ENCODE measurements around the gene CFDP1. TPM values are rescaled to one million over a fixed set of nuclear protein-coding genes. Genes with fewer than 3 reads are reported as not detected.

CFDP1 gene
- total RNA-seq, 4 donors from 2014 or later, result 36.7 to 81.4 (median 48.2) TPM

DNA sequence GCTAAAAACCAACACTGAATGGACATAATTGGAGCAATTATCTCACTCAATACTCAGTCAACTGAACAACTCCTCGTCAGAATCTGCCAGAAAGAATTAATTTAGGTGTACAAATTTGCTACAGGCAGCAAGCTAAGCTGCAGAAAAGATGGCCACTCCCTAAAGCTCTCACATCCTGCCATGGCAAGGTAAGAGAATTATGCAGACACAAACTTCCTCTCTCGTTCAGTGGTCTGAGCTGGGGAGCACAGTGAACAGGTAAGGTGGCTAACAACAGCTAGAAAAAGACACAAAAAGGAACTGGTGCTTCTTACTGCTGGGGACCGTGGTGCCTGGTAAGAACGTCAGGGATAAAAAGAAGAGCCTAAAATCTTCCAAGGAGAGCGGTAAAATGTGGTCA, 107.0 kb downstream of the CFDP1 start:
- TF ChIP-seq POLR2AphosphoS5 (IDR thresholded peaks at IDR 0.05) (no peak), POLR2A (IDR thresholded peaks at IDR 0.05) (no peak), EP300 (IDR thresholded peaks at IDR 0.05) (no peak)
- TF ChIP-seq, protein P1, sequence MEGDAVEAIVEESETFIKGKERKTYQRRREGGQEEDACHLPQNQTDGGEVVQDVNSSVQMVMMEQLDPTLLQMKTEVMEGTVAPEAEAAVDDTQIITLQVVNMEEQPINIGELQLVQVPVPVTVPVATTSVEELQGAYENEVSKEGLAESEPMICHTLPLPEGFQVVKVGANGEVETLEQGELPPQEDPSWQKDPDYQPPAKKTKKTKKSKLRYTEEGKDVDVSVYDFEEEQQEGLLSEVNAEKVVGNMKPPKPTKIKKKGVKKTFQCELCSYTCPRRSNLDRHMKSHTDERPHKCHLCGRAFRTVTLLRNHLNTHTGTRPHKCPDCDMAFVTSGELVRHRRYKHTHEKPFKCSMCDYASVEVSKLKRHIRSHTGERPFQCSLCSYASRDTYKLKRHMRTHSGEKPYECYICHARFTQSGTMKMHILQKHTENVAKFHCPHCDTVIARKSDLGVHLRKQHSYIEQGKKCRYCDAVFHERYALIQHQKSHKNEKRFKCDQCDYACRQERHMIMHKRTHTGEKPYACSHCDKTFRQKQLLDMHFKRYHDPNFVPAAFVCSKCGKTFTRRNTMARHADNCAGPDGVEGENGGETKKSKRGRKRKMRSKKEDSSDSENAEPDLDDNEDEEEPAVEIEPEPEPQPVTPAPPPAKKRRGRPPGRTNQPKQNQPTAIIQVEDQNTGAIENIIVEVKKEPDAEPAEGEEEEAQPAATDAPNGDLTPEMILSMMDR (IDR thresholded peaks at IDR 0.05), result no peak
- no peak overlapping the region for H3K27ac ChIP-seq
- H3K4me3 ChIP-seq, result no peak overlapping the region
- DNase-seq (ENCODE audit: low spot score in 2 of 2), result no peak
- H3K27me3 ChIP-seq, result no peaks in the 10 kb centered on the region
- WGBS, result 81% methylated on average over 5 of the region's 5 CpGs
- no peaks in the 10 kb centered on the region for H3K36me3 ChIP-seq
- H3K9me3 ChIP-seq, result no peaks in the 10 kb centered on the region
- peaks cover 4% of the 10 kb centered on the region for H3K4me1 ChIP-seq

DNA sequence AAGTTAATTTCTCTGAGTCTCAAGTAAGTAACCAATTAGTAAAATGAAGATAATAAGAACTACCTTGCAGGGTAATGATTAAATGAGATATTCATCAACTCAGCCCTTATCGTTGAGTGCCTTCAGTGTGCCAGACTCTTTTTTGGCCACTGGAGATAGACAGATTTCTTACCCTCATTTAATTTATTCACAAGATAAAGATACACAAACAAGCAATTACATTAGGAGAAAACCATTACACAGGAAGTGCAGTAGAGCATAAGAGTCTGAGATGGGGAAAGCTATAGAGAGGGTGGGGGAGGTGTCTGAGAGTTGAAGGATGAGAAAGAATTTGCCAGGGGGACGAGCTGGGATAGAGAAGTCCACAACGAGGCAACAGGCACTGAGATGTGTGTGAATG, 109.4 kb downstream of the CFDP1 start:
- TF ChIP-seq, protein P1 (IDR thresholded peaks at IDR 0.05), result no peak
- TF ChIP-seq EP300 (IDR thresholded peaks at IDR 0.05) (no peak), POLR2A (IDR thresholded peaks at IDR 0.05) (no peak), POLR2AphosphoS5 (IDR thresholded peaks at IDR 0.05) (no peak)
- no peaks in the 10 kb centered on the region for H3K27me3 ChIP-seq
- H3K9me3 ChIP-seq, result no peaks in the 10 kb centered on the region
- no peak overlapping the region for H3K4me3 ChIP-seq
- H3K36me3 ChIP-seq, result no peaks in the 10 kb centered on the region
- 77% methylated on average over 3 of the region's 3 CpGs for WGBS
- no peak for DNase-seq (ENCODE audit: low spot score in 2 of 2)
- no peak overlapping the region for H3K27ac ChIP-seq
- peaks cover 11% of the 10 kb centered on the region for H3K4me1 ChIP-seq

DNA sequence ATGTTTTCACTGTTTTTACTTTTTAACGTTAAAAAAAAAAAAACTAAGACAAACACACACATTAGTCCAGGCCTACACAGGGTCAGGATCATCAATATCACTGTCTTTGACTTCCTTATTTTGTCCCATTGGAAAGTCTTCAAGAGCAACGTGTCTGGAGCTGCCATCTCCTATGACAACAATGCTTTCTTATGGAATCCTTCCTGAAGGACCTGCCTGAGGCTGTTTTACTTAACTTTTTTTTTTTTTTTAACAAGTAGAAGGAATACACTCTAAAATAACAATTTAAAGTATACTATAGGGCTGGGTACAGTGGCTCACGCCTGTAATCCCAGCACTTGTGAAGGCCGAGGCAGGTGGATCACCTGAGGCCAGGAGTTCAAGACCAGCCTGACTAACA, 110.1 kb downstream of the CFDP1 start:
- Histone ChIP-seq H3K27ac (no peak overlapping the region), H3K27me3 (no peaks in the 10 kb centered on the region), H3K36me3 (no peaks in the 10 kb centered on the region), H3K9me3 (no peaks in the 10 kb centered on the region), H3K4me3 (no peak overlapping the region), H3K4me1 (peaks cover 11% of the 10 kb centered on the region)
- DNase-seq (ENCODE audit: low spot score in 2 of 2), result no peak
- 53% methylated on average over 4 of the region's 4 CpGs for WGBS
- TF ChIP-seq, protein P1 (IDR thresholded peaks at IDR 0.05), result no peak
- TF ChIP-seq POLR2A (IDR thresholded peaks at IDR 0.05) (no peak), EP300 (IDR thresholded peaks at IDR 0.05) (no peak), POLR2AphosphoS5 (IDR thresholded peaks at IDR 0.05) (no peak)

DNA sequence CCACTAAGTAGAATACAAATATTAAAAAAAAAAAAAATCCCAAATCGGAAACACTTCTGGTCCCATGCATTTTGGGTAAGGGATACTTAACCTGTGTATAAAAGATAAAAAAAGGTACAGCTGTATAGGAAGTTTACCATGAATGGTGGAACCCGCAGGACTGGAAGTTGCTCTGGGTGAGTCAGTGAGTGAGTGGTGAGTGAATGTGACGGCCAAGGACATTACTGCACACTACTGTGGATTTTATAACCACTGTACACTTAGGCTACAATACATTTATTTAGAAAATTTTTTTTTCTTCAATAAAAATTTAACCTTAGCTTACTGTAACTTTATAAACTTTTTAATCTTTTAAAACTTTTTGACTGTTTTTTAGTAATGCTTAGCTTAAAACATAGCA, 110.6 kb downstream of the CFDP1 start:
- Histone ChIP-seq H3K36me3 (no peaks in the 10 kb centered on the region), H3K4me1 (peaks cover 11% of the 10 kb centered on the region), H3K4me3 (no peak overlapping the region), H3K27me3 (no peaks in the 10 kb centered on the region), H3K27ac (no peak overlapping the region), H3K9me3 (no peaks in the 10 kb centered on the region)
- DNase-seq (ENCODE audit: low spot score in 2 of 2), result no peak
- 53% methylated on average over 3 of the region's 3 CpGs for WGBS
- TF ChIP-seq POLR2A (IDR thresholded peaks at IDR 0.05) (no peak), POLR2AphosphoS5 (IDR thresholded peaks at IDR 0.05) (no peak), EP300 (IDR thresholded peaks at IDR 0.05) (no peak)
- TF ChIP-seq, protein P1 (IDR thresholded peaks at IDR 0.05), result no peak

DNA sequence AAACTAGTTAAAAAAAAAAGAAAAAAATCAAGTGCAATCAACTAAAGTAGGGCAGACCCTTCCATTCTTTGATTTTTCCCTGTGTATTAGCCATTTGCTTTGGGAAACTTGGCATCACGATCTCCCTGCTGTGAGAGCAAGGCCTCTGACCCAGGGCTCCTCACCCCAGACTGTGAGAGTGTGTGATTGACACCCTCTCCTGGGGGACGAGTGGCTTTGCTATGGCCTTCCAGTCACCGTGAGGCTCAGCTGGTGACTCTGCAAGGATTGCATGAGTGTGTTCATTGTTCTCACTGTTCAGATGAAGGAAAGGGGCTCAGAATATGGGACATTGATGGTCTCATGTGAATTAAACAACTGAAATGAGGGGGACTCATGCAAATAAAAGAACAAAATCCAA, 112.9 kb downstream of the CFDP1 start:
- DNase-seq (ENCODE audit: low spot score in 2 of 2), result no peak
- Histone ChIP-seq H3K4me3 (no peak overlapping the region), H3K4me1 (peaks cover 16% of the 10 kb centered on the region), H3K9me3 (no peaks in the 10 kb centered on the region), H3K36me3 (peaks cover 4% of the 10 kb centered on the region), H3K27ac (no peak overlapping the region), H3K27me3 (no peaks in the 10 kb centered on the region)
- WGBS, result 68% methylated on average over 3 of the region's 3 CpGs
- TF ChIP-seq POLR2A (IDR thresholded peaks at IDR 0.05), result no peak
- TF ChIP-seq, protein P1 (IDR thresholded peaks at IDR 0.05), result no peak
- no peak for TF ChIP-seq POLR2AphosphoS5 (IDR thresholded peaks at IDR 0.05)
- TF ChIP-seq EP300 (IDR thresholded peaks at IDR 0.05), result no peak

Measured in suprapubic skin (tissue), 4 donors.